Effector memory CD4-positive, alpha-beta T cell (primary cell): ENCODE data around the gene SPATA7.

Experiments
- DNase-seq, 3 donors: peaks; one replicate each; pipeline ENCODE4 v3.0.0-alpha.2; 2020
- H3K27ac ChIP-seq: 2 replicates; pipeline ENCODE4 v1.7.0; 2013; ENCODE audit warnings: mild to moderate bottlenecking, low read length, moderate library complexity; ENCODE audit not compliant: insufficient read depth, poor library complexity, severe bottlenecking
- H3K27me3 ChIP-seq: replicated peaks from 2 replicates; pipeline ENCODE4 v1.7.0; 2013; ENCODE audit warnings: mild to moderate bottlenecking, low read length; ENCODE audit not compliant: insufficient read depth, control insufficient read depth, poor library complexity, severe bottlenecking
- H3K36me3 ChIP-seq: 2 replicates; pipeline ENCODE4 v1.7.0; 2013; ENCODE audit warnings: mild to moderate bottlenecking, low read length, moderate library complexity; ENCODE audit not compliant: control insufficient read depth, insufficient read depth
- H3K4me1 ChIP-seq: 2 replicates; pipeline ENCODE4 v1.7.0; 2013; ENCODE audit warnings: low read length, mild to moderate bottlenecking; ENCODE audit not compliant: control insufficient read depth, insufficient read depth, poor library complexity, severe bottlenecking
- H3K4me3 ChIP-seq: 2 replicates; pipeline ENCODE4 v1.7.0; 2013; ENCODE audit warnings: low read length, low read depth, mild to moderate bottlenecking; ENCODE audit not compliant: insufficient read depth, poor library complexity, severe bottlenecking
- H3K9me3 ChIP-seq: 2 replicates; pipeline ENCODE4 v1.7.0; 2013; ENCODE audit warnings: mild to moderate bottlenecking, low read length, moderate library complexity; ENCODE audit not compliant: control insufficient read depth

SPATA7 gene

DNA sequence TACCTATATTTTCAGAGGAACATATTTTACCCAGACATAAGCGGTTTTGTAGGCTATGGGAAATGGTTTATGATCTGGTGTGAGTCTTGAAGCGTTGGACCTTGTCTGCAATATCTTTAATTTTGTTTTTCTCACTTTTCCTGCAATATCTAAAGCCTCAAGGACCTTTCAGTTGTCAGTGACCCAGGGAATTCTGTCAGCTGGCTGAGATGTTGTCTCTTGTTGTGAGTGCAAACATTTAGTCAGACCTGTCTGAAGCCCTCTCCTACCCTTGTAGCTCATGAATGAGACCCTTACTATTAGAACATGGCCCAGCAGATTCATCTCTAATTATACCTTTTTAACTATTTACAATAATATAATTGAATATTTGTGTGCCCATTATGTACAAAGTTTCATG lies 53.6 kb downstream of the SPATA7 start:
- Histone ChIP-seq H3K27me3 (no peaks in the 10 kb centered on the region), H3K27ac (no peak overlapping the region), H3K4me1 (no peaks in the 10 kb centered on the region), H3K9me3 (no peaks in the 10 kb centered on the region), H3K36me3 (no peaks in the 10 kb centered on the region), H3K4me3 (no peak overlapping the region)
- no peak for DNase-seq

DNA sequence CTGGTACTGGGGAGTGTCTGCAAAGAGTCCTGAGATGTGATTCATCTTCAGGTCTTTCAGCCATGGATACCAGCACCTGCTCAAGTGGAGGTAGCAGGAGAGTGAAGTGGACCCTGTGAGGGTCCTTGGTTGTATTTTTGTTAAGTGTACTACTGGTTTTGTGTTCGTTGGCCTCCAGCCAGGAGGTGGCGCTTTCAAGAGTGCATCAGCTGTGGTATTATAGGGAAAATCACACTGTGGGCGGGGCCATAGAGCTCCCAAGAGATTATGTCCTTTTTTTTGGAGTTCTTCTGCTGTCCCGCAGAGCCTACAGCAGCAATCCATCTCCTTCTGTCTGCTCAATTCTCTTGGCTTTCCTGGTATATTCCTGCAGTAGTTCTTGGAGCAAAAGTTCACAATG lies 66.8 kb downstream of the SPATA7 start:
- Histone ChIP-seq H3K4me3 (no peak overlapping the region), H3K27me3 (no peaks in the 10 kb centered on the region), H3K4me1 (no peaks in the 10 kb centered on the region), H3K9me3 (no peaks in the 10 kb centered on the region), H3K27ac (no peak overlapping the region), H3K36me3 (no peaks in the 10 kb centered on the region)
- DNase-seq = no peak

DNA sequence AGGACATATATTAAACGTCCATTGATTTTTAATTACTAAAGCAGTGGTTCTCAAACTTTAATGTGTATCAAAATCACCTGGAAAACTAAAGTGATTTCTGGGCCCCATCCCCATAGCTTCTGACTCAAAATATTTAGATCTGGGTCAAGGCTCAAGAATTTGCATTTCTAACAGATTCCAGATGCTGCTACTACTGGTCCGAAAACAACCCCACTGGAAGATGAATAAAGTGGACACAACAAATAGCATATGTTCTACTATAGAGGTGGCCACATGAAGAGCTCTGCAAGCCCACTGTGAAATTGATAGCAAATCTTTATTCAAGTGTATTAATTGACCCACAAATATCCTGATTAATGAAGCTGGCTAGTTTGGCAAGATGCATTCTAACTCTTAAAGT lies 69.4 kb downstream of the SPATA7 start:
- DNase-seq = no peak
- Histone ChIP-seq H3K36me3 (no peaks in the 10 kb centered on the region), H3K9me3 (no peaks in the 10 kb centered on the region), H3K4me3 (no peak overlapping the region), H3K27ac (no peak overlapping the region), H3K4me1 (no peaks in the 10 kb centered on the region), H3K27me3 (no peaks in the 10 kb centered on the region)

DNA sequence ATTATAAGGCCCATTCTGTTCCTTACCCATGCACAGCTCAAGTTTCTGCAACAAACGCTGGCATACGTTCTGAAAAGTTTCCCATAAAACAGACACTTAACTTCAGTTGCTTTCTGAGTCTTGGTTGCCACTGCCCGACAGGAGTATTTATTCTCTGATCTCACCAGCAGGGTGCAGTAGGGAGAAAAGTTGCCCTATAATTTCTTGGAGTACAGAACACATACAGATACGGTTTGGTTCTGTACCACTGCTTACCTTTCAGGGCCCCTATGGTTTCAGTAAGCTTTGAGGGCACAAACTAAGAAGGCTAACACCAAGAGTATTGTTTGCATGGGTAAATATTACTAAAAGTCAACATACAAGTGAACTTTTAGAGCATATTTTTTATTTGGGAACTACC lies 77.9 kb downstream of the SPATA7 start:
- no peak for DNase-seq
- Histone ChIP-seq H3K4me1 (no peaks in the 10 kb centered on the region), H3K36me3 (no peaks in the 10 kb centered on the region), H3K27me3 (no peaks in the 10 kb centered on the region), H3K4me3 (no peak overlapping the region), H3K27ac (no peak overlapping the region), H3K9me3 (no peaks in the 10 kb centered on the region)

DNA sequence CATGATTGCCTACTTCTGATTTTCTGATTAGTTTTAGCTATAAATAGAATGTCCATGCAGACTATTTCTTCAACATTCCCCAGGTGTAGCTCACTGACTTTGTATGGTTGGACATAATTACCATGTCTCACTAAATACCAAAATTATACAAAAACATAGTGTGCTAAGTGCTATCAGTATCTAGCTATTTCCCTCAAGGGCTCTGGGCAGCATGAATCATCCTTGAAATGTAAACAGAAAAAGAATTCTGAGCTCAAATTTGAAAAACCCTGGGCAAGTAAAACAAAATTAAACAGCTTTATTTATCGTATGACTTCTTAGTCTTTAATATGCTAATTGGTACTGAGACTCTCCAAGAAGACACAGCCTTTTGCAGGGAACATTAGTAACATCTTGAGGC lies 82.9 kb downstream of the SPATA7 start:
- no peaks in the 10 kb centered on the region for H3K9me3 ChIP-seq
- H3K36me3 ChIP-seq = no peaks in the 10 kb centered on the region
- no peak for DNase-seq
- H3K4me3 ChIP-seq = no peak overlapping the region
- H3K4me1 ChIP-seq = no peaks in the 10 kb centered on the region
- no peak overlapping the region for H3K27ac ChIP-seq
- no peaks in the 10 kb centered on the region for H3K27me3 ChIP-seq

DNA sequence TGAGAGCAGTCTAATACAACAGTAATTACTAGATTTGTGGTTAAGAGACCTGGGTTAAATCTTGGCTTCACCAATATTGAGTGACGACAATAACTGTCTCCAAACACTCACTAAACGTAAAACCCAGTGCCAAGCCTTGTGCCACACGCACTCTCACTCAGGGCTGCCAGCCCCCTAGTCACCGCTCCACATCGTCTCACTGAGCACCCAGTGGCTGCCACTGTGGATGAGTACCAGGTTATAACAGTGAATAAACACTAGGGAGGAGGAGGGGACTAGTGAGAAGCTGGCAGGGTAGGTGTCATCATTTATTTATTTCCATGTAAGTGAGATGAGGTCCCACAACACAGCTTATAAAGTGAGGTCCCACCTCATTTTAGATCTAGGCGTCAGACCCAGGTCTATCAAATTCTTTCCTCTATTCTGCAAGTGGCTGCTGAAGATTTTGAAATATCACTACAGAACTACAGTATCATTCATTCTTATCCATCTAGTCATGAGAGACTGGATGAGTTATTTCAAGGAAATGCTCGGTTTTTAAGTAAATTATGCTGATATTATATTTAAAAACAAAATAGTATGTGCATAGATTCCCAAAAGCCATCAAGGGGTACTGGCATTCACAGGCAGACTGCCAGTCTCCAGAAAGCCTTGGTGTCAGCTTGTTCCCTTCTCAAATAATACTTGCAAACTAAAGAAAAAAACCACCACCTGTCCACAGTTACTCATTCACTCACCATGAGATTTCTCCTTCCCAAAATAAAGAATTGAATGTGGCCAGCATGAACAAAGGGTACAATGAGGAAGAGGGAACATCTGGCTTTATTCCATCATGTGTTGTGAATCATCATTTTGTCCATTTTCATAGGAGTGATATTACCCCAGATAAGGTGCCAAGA lies 85.3 kb downstream of the SPATA7 start:
- Histone ChIP-seq H3K27me3 (no peaks in the 10 kb centered on the region), H3K4me3 (no peak overlapping the region), H3K36me3 (no peaks in the 10 kb centered on the region), H3K9me3 (no peaks in the 10 kb centered on the region), H3K27ac (no peak overlapping the region), H3K4me1 (no peaks in the 10 kb centered on the region)
- DNase-seq = no peak

DNA sequence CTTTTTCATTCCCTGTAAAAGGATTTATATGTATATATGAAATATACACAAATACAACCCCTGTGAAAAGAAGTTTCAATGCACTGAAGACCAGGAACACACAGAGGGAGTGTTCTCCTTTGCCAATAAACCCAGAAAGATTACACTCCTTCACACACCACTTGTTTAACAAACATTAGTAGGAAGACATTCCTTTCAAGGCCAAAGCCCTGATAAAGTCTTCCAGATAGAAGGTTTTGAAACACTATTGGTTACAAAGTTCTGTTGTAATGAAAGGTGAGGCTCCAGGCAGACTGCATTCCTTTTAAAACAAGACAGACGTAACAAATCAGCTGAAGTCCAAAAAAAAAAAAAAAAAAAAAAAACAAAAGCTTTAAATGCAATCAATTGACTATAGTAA lies 88.3 kb downstream of the SPATA7 start:
- Histone ChIP-seq H3K4me1 (no peaks in the 10 kb centered on the region), H3K9me3 (no peaks in the 10 kb centered on the region), H3K27me3 (no peaks in the 10 kb centered on the region), H3K4me3 (no peak overlapping the region), H3K27ac (no peak overlapping the region), H3K36me3 (no peaks in the 10 kb centered on the region)
- DNase-seq = no peak

DNA sequence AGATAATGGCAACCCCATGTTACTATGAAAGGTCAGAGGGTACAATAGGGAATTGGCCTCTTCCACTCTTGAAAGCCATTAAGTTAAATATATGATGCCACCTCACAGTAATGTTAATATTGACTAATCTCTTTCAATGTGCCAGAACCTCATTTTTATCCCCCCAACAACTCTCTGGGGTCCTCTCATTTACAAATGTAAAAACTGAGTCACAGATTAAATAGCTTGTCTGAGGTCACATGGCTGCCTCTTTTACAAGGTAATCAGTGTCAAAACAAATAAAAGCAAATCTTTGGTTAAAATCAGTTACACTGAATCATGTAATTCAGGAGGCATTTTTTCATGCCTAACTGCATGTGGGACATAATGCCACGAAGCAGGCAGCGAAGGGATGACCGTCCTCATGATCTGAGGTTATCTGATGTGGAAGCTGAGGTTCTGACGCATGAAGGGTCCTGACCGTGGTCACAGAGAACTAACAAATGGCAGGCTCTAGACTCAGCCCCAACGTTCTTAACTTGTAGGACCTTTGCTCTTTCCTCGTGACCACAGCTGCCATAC lies 90.8 kb downstream of the SPATA7 start:
- no peak overlapping the region for H3K4me3 ChIP-seq
- DNase-seq = no peak
- peaks cover 3% of the 10 kb centered on the region for H3K27me3 ChIP-seq
- H3K27ac ChIP-seq = no peak overlapping the region
- no peaks in the 10 kb centered on the region for H3K9me3 ChIP-seq
- no peaks in the 10 kb centered on the region for H3K4me1 ChIP-seq
- no peaks in the 10 kb centered on the region for H3K36me3 ChIP-seq

DNA sequence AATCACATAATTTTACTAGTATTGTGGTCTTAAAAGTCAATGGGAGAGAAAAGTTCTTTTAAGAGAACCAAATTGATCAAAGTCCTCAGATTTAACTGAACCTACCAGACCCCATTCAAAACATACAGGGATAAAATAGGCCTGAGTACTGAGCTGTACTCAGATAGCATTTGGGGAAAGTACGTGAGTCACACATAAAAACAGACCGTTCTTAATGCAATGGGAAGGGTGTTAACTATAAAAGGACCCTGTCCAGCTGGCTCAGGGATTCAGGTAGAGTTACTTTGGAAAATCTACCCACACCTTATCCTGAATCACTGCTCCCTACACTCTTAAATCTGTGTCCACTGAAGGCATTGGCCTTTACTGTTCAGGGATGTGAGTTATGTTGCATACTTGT lies 91.4 kb downstream of the SPATA7 start:
- DNase-seq = no peak
- Histone ChIP-seq H3K36me3 (no peaks in the 10 kb centered on the region), H3K4me1 (no peaks in the 10 kb centered on the region), H3K9me3 (no peaks in the 10 kb centered on the region), H3K4me3 (no peak overlapping the region), H3K27ac (no peak overlapping the region), H3K27me3 (peaks cover 8% of the 10 kb centered on the region)

DNA sequence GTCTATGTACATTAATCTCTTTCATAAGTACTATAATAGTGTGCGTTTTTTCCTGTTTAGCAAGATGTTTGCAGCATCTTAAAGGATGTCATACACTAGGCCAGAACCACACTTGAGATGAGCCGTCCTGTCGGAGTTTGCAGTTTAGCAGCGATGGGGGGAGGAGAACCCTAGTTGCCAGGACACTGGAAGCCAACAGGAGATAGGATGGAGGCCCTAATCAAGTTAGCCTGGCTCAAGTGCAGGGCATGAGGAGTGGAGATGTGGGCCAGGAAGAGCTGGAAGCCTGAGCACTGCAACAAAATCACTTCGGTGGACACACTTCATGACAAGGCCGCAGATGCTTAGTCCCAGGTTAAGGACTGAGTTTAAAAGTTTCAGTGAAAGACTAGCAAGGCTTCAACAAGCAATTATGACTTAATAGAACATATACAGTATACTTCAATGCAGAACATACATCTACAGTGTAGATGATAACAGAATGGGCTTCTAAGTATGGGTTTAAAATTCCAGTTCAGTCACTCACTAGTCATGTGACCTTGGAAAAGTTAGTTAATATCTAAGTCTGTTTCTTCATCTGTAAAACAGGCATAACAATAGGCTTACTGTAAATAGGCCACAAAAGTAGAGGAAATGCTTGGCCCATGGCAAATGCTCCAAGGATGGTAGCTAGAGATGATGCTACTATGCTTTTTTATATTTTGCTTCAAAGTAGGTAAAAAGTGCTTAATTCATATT lies 92.2 kb downstream of the SPATA7 start:
- Histone ChIP-seq H3K27ac (no peak overlapping the region), H3K36me3 (no peaks in the 10 kb centered on the region), H3K4me1 (no peaks in the 10 kb centered on the region), H3K27me3 (peaks cover 10% of the 10 kb centered on the region), H3K4me3 (no peak overlapping the region), H3K9me3 (no peaks in the 10 kb centered on the region)
- no peak for DNase-seq
